ENCODE measurements around the gene TMUB1. TPM values are rescaled to one million over a fixed set of nuclear protein-coding genes. Genes with fewer than 3 reads are reported as not detected.

Gene TMUB1
- total and polyA plus RNA-seq, 4 donors: 32.8 to 104 (median 46.6) TPM

DNA sequence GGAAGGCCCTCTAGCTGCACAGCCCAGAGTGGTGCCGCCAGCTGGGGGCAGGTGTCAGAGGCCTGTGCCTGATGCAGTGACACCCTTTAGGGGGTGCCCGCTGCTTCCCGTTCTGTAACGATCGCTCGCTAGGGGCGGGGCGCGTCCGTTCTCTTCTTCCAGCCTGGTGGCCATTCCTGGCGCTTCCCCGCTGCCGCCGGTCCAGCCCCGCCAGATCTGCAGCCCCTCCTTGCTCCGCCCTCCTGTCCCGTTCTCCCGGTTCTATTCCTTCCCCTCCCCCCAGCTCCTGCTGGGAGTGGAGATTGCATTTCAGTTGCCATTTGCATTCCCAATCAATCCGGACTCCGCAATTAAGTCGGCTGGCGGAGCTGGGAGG is 42.2 kb upstream of the TMUB1 start:
- peaks cover 0 to 2% (median 0%) of the 10 kb centered on the region in 4 donors for H3K9me3 ChIP-seq (ENCODE audit: control insufficient read depth in 4 of 4, insufficient read depth in 3 of 4, low read length in 3 of 4)
- H3K36me3 ChIP-seq (ENCODE audit: control insufficient read depth in 4 of 4, insufficient read depth in 4 of 4, low read length in 4 of 4): peaks cover 0 to 69% (median 20%) of the 10 kb centered on the region in 4 donors
- no peaks in the 10 kb centered on the region for H3K27me3 ChIP-seq (ENCODE audit: control insufficient read depth in 3 of 3, insufficient read depth in 3 of 3, low read length in 2 of 3)
- ATAC-seq (ENCODE audit: insufficient read depth, low FRiP score) (no peak), DNase-seq (peak; percentile 57 to 72 (median 63))
- TF ChIP-seq, protein P1, sequence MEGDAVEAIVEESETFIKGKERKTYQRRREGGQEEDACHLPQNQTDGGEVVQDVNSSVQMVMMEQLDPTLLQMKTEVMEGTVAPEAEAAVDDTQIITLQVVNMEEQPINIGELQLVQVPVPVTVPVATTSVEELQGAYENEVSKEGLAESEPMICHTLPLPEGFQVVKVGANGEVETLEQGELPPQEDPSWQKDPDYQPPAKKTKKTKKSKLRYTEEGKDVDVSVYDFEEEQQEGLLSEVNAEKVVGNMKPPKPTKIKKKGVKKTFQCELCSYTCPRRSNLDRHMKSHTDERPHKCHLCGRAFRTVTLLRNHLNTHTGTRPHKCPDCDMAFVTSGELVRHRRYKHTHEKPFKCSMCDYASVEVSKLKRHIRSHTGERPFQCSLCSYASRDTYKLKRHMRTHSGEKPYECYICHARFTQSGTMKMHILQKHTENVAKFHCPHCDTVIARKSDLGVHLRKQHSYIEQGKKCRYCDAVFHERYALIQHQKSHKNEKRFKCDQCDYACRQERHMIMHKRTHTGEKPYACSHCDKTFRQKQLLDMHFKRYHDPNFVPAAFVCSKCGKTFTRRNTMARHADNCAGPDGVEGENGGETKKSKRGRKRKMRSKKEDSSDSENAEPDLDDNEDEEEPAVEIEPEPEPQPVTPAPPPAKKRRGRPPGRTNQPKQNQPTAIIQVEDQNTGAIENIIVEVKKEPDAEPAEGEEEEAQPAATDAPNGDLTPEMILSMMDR (IDR thresholded peaks at IDR 0.05; ENCODE audit: control extremely low read depth, extremely low read depth): no peak
- H3K9ac ChIP-seq (ENCODE audit: insufficient read depth in 1 of 2, low read length in 2 of 2): no peak overlapping the region
- 52 to 68% methylated on average over 17 to 22 of the region's 22 CpGs for WGBS, 2 donors
- H3K4me1 ChIP-seq (ENCODE audit: control insufficient read depth in 5 of 5, insufficient read depth in 5 of 5, low read length in 5 of 5): peaks cover 0 to 7% (median 0%) of the 10 kb centered on the region in 5 donors
- H3K4me3 ChIP-seq: no peak overlapping the region
- no peak overlapping the region for H3K27ac ChIP-seq (ENCODE audit: low read depth in 1 of 2, low read length in 1 of 2)

DNA sequence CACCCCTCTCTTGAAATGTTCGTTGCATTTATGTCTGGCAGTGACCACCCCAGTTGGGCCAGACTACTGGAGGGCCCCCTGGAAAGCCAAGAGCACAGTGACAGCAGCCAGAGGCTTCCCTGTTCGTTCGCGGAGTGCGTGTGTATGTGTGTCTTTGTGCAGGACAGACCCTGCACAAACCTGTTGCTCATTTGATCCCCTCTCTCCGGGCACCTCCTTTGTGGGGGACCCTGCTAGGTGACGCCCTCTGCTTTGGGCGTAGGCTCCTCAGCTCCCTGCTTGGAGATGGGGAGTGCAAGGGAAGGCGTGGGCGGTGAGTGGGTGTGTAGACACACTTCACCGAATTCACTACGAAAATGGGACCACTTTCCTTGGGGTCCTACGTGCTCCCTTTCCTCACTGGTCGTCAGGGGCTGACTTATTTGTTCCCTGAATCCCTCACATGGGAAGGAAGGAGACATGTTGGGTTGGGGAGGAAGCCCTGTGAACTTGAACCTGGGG is 41.7 kb upstream of the TMUB1 start:
- no peak for ATAC-seq (ENCODE audit: insufficient read depth, low FRiP score)
- Histone ChIP-seq H3K9me3 (ENCODE audit: control insufficient read depth in 4 of 4, insufficient read depth in 3 of 4, low read length in 3 of 4) (peaks cover 0 to 2% (median 0%) of the 10 kb centered on the region in 4 donors), H3K4me1 (ENCODE audit: control insufficient read depth in 5 of 5, insufficient read depth in 5 of 5, low read length in 5 of 5) (peaks cover 0 to 7% (median 0%) of the 10 kb centered on the region in 5 donors), H3K27ac (ENCODE audit: low read depth in 1 of 2, low read length in 1 of 2) (no peak overlapping the region), H3K9ac (ENCODE audit: insufficient read depth in 1 of 2, low read length in 2 of 2) (no peak overlapping the region), H3K36me3 (ENCODE audit: control insufficient read depth in 4 of 4, insufficient read depth in 4 of 4, low read length in 4 of 4) (peaks cover 0 to 69% (median 15%) of the 10 kb centered on the region in 4 donors), H3K4me3 (no peak overlapping the region), H3K27me3 (ENCODE audit: control insufficient read depth in 3 of 3, insufficient read depth in 3 of 3, low read length in 2 of 3) (no peaks in the 10 kb centered on the region)
- DNase-seq: no peak
- 91 to 97% methylated on average over 14 of the region's 14 CpGs for WGBS, 2 donors
- TF ChIP-seq, protein P1 (IDR thresholded peaks at IDR 0.05; ENCODE audit: control extremely low read depth, extremely low read depth): no peak

- DNase-seq (no peak), ATAC-seq (ENCODE audit: insufficient read depth, low FRiP score) (no peak)
- no peaks in the 10 kb centered on the region for H3K9me3 ChIP-seq (ENCODE audit: control insufficient read depth in 4 of 4, insufficient read depth in 3 of 4, low read length in 3 of 4)
- H3K4me1 ChIP-seq (ENCODE audit: control insufficient read depth in 5 of 5, insufficient read depth in 5 of 5, low read length in 5 of 5): peaks cover 0 to 7% (median 0%) of the 10 kb centered on the region in 5 donors
- no peak overlapping the region for H3K27ac ChIP-seq (ENCODE audit: low read depth in 1 of 2, low read length in 1 of 2)
- TF ChIP-seq, protein P1 (IDR thresholded peaks at IDR 0.05; ENCODE audit: control extremely low read depth, extremely low read depth): no peak
- H3K9ac ChIP-seq (ENCODE audit: insufficient read depth in 1 of 2, low read length in 2 of 2): no peak overlapping the region
- H3K36me3 ChIP-seq (ENCODE audit: control insufficient read depth in 4 of 4, insufficient read depth in 4 of 4, low read length in 4 of 4): peaks cover 0 to 70% (median 15%) of the 10 kb centered on the region in 4 donors
- no peak overlapping the region for H3K4me3 ChIP-seq
- WGBS, 2 donors: 90 to 96% methylated on average over 7 of the region's 7 CpGs
- H3K27me3 ChIP-seq (ENCODE audit: control insufficient read depth in 3 of 3, insufficient read depth in 3 of 3, low read length in 2 of 3): no peaks in the 10 kb centered on the region
Observed at GRCh38 chr7:151124481-151124880, 41.2 kb upstream of the TMUB1 start.

Measured in lung (tissue), 12 donors.